ENCODE data around the gene EN2.

GRCh38 chr7:155449869-155450557, 7.9 kb upstream of the EN2 start:
- no peak for TF ChIP-seq EZH2phosphoT487 (IDR thresholded peaks at IDR 0.05; ENCODE audit: insufficient read depth, low read depth)
- no peak for TF ChIP-seq EZH2 (IDR thresholded peaks at IDR 0.05; ENCODE audit: insufficient read depth, poor library complexity, severe bottlenecking)

Data from GM23248 (cell line).